HG03521 (cell line): ENCODE data around the gene FOLR1.

Experiments
- ATAC-seq: cut with Tn5 transposase; IDR thresholded peaks from one replicate; pipeline ENCODE4 v1.9.1; 2021; ENCODE audit warnings: mild to moderate bottlenecking, moderate library complexity; ENCODE audit not compliant: unreplicated experiment

FOLR1 gene

DNA sequence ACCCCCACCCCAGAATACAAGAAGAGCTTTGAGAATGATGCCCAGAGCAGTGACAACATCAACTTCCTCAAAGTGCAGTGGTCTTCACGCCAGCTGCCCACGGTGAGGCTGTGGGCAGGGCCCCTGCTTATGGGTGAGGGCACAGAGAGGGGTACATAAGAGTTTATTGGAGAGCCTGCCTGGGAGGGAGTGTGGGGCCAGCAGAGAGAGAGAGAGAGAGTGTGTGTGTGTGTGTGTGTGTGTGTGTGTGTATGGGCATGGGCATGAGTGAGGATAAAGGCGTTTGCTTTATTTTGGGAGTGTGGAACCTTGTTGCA is 42.5 kb downstream of the FOLR1 start:
- ATAC-seq: no peak

GRCh38 chr11:72234920-72235319 is 43.0 kb downstream of the FOLR1 start:
- ATAC-seq: no peak

- no peak for ATAC-seq
Observed at GRCh38 chr11:72235351-72236057, 43.6 kb downstream of the FOLR1 start.

- no peak for ATAC-seq
Observed at GRCh38 chr11:72236083-72236697, 44.2 kb downstream of the FOLR1 start.

DNA sequence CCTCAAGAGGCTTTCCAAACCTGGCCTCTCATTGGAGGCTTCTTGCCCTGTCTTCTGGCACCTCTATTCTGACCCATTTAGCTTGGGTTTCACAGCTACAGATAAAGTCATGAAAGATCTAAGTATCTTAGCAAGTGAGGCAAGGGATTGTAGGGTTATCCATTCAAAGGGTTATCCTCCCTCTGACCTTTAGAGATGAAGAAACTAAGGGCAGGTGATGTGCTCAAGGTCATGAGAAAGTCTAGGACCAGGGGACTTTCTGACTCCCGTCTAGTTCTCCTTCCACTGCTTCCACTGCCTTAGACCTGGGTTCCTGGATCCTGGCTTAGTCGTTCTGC is 44.8 kb downstream of the FOLR1 start:
- ATAC-seq: no peak

DNA sequence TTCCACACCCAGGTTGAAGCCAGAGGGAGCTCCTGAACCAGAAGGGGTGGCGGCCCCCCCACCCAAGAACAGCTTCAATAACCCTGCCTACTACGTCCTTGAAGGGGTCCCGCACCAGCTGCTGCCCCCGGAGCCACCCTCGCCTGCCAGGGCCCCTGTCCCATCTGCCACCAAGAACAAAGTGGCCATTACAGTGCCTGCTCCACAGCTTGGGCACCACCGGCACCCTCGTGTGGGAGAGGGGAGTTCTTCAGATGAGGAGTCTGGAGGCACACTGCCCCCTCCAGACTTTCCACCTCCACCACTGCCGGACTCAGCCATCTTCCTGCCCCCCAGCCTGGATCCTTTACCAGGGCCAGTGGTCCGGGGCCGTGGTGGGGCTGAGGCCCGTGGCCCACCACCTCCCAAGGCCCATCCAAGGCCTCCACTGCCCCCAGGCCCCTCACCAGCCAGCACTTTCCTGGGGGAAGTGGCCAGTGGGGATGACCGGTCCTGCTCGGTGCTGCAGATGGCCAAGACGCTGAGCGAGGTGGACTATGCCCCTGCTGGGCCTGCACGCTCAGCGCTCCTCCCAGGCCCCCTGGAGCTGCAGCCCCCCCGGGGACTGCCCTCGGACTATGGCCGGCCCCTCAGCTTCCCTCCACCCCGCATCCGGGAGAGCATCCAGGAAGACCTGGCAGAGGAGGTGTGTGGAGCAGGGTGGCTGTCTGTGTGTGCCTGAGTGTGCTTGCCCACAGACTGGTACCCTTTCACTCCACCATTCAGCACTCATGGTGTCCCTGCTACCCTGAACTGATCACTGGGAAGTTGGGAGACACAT is 45.4 kb downstream of the FOLR1 start:
- ATAC-seq: no peak

DNA sequence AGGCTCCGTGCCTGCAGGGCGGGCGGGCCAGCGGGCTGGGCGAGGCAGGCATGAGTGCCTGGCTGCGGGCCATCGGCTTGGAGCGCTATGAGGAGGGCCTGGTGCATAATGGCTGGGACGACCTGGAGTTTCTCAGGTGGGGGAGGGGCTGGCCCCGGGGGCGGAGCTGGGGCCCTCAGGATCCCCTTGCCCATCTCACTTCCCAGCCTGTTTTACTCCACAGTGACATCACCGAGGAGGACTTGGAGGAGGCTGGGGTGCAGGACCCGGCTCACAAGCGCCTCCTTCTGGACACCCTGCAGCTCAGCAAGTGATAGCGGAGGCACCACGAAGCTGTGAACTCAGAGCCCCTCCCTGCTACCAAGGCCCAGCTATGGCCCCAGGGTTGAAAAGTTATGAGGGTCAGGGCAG is 46.1 kb downstream of the FOLR1 start:
- no peak for ATAC-seq

- no peak for ATAC-seq
Observed at GRCh38 chr11:72238492-72239312, 46.8 kb downstream of the FOLR1 start.

GRCh38 chr11:72239313-72239848 is 47.4 kb downstream of the FOLR1 start:
- no peak for ATAC-seq

DNA sequence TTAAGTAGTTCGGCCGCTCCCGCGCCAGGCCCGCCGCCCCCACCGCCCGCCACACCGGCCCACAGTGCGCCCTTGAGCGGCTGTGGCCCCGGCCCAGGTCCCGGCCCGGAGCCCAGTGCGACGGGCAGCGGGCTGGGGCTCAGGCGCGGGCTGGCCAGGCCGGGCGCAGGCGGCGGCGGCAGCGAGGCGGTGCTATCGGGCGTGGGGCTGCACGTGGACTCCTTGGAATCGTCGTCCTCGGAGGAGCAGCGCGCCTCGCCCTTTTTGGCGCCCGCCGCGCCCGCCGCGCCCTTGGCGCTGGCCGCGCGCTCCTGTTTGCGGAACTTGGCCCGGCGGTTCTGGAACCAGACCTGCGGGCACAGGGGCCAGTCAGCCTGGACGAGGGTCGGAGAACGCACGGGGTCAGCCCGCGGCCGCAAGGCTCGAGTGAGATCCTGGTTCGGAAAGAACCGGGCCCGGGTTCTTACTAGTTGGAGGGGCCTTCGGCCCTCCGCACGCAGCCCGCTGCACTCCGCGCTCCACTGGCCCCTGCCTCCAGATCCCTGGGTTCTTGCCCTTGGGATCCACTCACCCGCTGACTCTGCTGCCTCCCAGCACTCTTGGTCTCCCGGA is 48.0 kb downstream of the FOLR1 start:
- ATAC-seq: no peak

- ATAC-seq: no peak
Observed at GRCh38 chr11:72240461-72241290, 48.7 kb downstream of the FOLR1 start.

DNA sequence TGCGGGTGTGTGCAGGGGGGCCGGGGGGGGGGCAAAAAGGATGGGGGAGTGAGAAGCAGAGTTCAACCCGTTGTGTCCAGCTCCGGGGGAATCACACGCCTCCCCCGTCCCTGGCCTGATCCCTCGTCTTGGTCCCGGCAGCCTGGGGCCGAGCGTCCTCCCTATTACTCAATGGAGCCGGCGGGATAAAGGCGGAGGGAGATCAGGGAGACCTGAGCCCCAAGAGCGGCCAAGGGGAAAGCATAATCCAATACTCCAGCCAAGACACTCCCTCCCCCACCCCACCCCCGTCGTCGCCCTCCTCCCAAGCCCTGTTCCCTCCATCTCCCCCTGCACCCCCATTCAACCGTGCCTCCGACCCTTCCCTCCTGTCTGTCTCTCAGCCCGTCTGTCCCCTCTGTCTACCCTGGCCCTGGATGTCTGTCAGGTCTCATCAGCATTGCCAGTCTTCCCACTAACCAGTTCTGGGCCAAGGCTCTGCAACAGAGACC is 49.4 kb downstream of the FOLR1 start:
- no peak for ATAC-seq

DNA sequence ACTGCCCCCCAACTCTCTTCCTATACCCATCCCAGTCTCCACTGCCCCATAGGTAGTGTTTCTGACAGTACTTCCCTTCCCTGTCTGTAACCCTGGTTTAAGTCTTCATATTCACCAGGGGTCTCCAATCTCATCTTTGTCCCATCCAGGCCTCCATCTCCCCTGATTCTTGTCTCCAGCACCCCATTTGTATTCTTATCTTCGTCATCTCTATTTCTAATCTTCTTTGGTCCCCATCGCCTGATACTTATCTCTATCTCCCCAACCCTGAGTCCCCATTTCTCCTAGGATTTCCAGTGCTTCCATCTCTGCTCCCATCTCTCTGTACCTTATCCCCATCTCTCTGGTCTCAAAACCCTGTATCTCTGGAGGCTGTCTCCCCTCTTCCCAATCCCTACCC is 50.2 kb downstream of the FOLR1 start:
- no peak for ATAC-seq

GRCh38 chr11:72243173-72244059 is 51.5 kb downstream of the FOLR1 start:
- no peak for ATAC-seq

- no peak for ATAC-seq
Observed at GRCh38 chr11:72244060-72244360, 52.1 kb downstream of the FOLR1 start, which contains the start of gene PHOX2A. TSS of gene PHOX2A (minus strand) at chr11:72244176. CDS start at chr11:72244004, 172 bp downstream.

- no peak for ATAC-seq
Observed at GRCh38 chr11:72244361-72245262, 52.7 kb downstream of the FOLR1 start.

DNA sequence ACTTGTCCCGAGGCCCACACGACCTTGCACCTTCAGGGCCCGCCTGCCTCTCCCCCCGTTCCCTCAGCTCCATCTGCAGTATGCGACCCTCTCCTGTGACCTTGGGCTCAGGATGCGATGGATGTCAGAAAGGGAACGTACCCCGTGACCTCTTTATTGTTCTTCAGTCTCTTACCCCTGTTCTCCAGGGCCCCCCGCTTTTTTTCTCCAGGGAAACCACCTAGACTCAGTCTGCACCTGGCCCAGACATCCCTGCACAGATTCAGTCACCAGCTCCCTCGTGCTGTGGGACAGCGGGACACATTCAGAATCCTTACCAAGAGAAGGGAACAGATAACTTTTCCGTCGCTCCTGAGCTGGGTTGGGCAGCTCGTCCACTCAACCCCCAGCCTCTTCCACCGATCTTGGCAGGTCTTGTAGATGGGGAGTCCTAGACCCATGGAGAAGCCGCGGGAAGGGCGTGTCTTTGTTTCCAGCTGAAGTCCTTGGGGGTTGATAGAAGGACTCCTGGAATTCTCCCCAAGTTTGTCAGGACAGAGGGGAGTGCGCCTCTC is 53.4 kb downstream of the FOLR1 start:
- ATAC-seq: no peak
